ENCODE data around the gene TPPP. TPM values are rescaled to one million over a fixed set of nuclear protein-coding genes. Genes with fewer than 3 reads are reported as not detected.

The TPPP gene
- polyA plus RNA-seq, 1 donor: 9.2 TPM

DNA sequence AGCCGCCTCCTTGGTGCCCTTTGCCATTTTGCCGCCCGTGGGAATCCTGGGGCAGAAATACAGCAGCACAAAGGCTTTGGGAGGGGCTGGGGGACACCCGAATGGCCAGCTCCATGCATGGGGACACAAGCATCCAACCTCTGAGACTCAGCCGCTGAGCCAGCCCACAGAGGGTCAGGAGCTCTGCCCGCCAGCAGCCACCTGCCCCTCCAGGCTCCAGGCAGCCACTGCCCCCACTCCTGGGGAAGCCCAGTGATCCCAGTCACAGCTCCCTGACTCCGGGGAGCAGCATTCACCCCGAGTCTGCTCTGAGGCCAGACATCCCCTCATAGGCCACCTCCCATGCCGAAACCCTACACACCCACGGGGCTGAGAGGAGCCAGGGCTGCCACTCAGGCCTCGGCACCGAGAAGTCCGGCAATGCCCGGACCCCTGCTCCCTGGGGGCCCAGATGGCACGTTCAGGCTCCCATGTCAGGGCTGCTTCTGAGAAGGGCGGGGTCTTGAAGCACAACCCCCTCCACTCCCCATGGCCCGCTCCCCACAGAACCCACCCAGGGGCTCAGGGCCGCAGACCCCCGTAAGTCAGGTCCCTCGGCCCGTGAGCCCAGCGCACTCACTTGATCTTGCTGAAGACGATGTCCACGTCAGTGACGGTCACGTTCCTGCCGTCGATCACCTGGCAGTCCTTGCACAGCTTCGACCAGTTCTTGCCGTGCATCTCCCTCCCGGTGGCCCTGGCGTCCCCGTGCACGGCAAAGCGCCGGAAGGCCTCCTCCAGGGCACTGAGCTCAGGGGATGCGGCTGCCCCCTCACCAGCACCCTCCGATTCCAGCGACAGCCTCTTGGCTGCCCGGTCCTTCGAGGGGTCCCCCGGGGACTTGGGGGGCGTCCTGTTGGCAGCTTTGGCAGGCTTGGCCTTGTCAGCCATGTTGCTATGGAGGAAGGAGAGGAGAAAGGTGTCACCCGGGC is 15.7 kb downstream of the TPPP start:
- no peak for DNase-seq (ENCODE audit: low read depth)

DNA sequence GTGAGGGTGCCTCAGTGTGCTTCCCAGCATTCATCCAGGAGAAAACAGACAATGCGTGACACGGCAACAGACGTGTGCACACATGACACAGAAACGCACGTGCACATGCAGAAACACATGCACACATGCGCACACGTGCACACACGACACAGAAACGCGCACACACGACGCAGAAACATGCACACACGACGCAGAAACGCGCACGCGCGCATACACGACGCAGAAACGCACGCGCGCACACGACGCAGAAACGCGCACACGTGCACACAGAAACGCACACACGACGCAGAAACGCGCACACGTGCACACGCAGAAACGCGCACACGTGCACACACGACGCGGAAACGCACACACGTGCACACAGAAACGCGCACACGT is 16.5 kb downstream of the TPPP start:
- no peak for DNase-seq (ENCODE audit: low read depth)

DNA sequence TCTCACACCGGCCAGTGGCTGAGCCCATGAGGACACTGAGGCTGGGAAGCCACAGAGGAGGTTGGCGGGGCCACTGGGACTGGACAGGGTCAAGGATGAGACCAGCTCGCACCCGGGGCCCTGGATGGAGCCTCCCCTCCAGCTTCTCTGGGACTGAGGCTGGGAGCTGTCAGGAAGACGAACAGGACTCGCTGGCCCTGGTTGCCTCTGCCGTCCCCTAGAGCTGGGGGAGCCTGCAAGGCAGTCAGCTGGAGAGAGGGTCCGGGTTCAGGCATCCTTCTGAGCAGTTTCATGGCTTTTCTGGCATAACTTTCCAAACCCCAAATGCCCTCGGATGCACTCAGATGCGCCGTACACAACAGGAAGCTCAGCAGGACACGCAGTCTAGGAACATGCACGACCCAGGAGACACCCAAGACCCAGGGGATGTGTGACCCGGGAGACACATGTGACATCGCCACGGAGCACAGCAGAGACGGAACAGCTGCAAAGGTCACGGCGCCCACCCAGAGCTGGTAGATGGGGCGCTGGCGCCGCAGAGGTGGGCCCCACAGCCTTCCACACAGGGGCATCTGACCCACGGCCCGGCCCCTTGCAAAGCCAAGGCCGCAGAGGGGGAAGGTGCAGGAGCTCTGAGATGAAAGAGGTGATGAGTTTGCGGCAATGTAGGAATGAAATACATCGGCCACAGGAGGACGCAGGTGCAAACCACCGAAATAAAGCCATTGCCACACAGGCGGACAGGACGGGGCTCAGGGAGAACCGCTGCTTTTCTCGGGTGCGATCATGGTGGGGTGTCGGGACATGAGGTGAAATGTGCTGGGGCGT is 17.1 kb downstream of the TPPP start:
- no peak for DNase-seq (ENCODE audit: low read depth)

GRCh38 chr5:675111-675870 is 17.9 kb downstream of the TPPP start:
- DNase-seq (ENCODE audit: low read depth): no peak

GRCh38 chr5:674630-675011 is 18.5 kb downstream of the TPPP start:
- no peak for DNase-seq (ENCODE audit: low read depth)

DNA sequence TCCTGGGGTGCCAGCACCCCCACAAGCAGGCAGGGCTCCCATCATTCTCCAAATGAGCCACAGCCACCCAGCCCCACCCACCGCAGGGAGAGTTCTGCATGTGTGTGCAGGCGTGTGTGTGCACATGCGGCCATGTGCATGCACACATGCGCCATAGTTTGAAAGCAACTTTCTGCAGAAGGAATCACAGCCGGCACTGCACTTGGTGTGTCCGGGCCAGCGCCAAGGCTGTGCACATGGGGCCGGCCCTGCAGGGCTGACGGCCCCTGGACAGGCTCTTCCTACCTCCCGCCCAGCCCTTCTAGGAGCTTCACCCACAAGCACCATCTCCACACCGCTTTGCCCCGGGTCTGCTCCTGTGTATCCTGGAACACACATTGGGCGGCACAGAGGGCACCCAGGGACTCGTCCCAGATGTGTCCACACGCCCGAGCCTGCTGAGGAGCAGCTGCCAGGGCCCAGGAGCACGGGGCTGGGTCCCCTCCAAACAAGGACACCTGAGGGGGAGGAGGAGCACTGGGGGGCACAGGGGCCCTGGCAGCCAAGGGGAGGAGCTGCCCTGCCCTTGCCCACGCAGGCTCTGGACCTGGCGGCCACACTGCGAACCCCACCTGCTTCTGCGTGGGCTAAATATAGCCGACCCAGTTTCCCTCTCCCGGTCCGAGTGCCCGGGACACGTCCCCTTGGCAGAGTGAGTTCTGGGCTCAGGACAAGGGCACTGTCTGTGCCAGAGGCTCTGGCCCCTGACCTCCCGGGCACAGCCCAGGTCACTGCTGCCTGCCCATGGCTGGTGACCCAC is 19.1 kb downstream of the TPPP start:
- no peak for DNase-seq (ENCODE audit: low read depth)

- DNase-seq (ENCODE audit: low read depth): no peak
These were observed 19.9 kb downstream of the TPPP start for GRCh38 chr5:673161-673830.

- peak; percentile 65 for DNase-seq (ENCODE audit: low read depth)
These were observed 20.6 kb downstream of the TPPP start for GRCh38 chr5:672329-673160.

- DNase-seq (ENCODE audit: low read depth): no peak
These were observed 21.5 kb downstream of the TPPP start for GRCh38 chr5:671459-672328.

DNA sequence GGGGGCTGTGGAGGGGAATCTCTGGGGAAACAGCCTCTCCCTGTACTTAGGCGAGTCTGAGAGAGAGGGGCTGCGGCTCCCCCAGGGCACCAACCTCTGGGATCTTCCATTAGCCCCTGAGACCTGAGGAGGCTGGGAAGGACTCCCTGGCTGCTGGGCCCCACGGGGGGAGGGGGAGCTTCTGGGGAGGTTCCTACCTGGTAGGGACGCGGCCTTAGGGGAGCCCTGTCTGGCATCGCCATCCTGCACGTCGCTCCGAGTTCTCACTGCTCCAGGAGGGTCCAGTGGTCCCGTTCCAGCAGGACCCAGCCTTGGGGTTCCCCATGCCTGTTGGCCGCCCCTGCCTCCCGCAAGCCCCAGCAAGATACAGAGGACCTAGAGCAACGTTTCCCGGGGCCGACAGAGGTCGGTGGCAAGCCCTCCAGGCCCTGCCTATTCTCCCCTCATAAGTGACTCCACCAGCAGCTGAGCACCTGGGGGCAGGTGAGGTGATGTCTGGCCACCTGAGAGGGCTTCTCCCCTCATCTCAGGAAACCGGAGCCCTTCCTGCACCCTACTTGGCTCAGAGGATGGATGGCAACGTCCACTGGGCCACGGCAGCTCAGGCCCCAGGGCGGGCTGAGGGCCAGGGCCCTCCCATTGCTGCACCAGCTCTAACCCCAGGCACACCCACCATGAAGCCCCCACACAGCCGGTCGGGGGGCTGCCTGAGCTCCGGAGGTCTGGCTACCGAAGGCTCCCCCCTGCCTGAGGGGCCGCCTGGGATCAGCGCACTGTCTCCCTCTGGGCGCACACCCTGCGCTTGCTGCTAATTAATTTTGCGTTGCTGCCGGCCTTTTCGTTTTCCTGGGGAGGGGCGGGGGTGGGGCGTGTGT is 22.5 kb downstream of the TPPP start:
- DNase-seq (ENCODE audit: low read depth): no peak

DNA sequence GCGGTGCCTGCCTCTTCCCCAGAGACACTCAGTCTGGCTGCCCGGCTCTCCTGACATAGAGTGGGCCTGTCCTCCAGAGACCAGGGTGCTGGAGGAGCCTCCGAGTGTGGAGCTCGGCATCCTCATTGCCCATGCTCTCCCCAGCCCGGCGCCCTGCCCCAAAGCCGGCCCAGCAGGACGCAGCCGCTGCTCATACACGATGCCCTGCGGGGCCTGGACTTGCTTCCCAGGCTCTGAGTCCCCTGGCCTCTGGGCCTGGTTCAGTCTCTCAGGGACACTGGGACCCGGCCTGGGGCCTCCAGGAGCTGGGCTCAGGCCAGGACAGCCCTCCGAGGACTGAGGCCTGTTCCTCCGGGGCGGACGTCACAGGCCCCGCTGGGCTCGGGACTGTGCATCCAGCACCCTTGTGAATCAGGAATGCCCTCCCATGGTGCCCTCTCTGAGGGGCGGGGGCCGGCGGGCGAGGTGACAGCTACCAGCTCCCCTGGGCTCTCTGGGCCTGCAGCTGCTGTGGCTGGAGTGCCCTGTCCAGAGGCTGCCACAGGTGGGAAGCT is 23.2 kb downstream of the TPPP start:
- DNase-seq (ENCODE audit: low read depth): no peak

- DNase-seq (ENCODE audit: low read depth): no peak
These were observed 23.9 kb downstream of the TPPP start for GRCh38 chr5:669111-669841.

- DNase-seq (ENCODE audit: low read depth): no peak
These were observed 24.7 kb downstream of the TPPP start for GRCh38 chr5:668283-668995.

- no peak for DNase-seq (ENCODE audit: low read depth)
These were observed 26.2 kb downstream of the TPPP start for GRCh38 chr5:666816-667498.

DNA sequence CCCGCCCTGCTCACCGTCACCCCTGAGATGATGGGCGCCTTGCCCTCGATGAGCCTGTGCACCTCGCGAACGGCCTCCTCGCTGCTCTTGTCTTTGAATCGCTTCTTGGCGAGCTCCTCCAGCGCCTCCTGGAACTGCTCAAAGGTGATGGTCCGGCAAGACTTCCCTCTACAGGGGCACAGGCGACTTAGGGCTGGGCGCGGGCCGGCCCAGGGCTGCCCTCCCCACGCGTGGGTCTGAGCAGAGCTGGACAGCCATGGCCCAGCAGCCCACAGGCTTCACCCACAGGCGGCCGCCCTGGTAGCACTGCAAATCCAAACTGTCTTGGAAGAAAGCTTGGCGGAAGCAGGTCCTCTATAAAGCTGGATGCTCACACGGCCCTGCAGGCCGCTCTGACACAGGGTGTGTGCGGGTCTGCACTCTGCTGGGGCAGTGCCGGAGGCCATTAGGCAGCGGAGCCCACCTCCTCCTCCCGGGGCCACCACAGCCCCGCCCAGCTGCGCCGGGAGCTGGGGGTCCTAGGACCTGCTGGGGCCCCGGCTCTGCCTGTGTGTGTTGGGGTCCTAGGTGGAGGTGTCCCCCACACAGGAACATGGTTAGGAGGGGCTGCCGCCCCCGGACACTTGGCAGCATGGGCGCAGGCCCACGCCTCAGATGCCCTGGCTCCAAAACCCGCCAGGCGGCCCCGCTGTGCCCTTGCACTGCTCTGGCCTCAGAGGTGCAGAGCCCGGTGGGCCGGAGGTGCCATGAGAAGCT is 27.0 kb downstream of the TPPP start:
- DNase-seq (ENCODE audit: low read depth): no peak
